ENCODE results near the gene BICD1.
"Not testable (repeated sequence)": the region's sequence is repeated elsewhere in the genome, so short reads cannot be mapped to it uniquely, and the experiment has no call there.

BICD1 gene

GRCh38 chr12:32217354-32218310 lies 111.0 kb downstream of the BICD1 start:
- Histone ChIP-seq H3K9me3 (replicated peaks in 1 of 11) (peaks cover 0 to 4% (median 0%) of the 10 kb centered on the region in 11 experiments; a peak in 3 of 22 replicates), H3K4me2 (no peak overlapping the region), H3K9ac (no peak overlapping the region), H4K20me1 (no peaks in the 10 kb centered on the region), H3K36me3 (peaks cover 24 to 39% (median 32%) of the 10 kb centered on the region in 11 experiments), H3K4me1 (no peaks in the 10 kb centered on the region), H3K27ac (no peak overlapping the region), H3K4me3 (no peak overlapping the region), H3K27me3 (no peaks in the 10 kb centered on the region)
- no peak for TF ChIP-seq Cebpa-rat (IDR thresholded peaks at IDR 0.05)

GRCh38 chr12:32223941-32224340 lies 117.3 kb downstream of the BICD1 start:
- peaks cover 20 to 63% (median 39%) of the 10 kb centered on the region in 11 experiments; a peak in 20 of 22 replicates for H3K36me3 ChIP-seq

GRCh38 chr12:32226768-32227167 lies 120.1 kb downstream of the BICD1 start:
- TF ChIP-seq Cebpa-rat (IDR thresholded peaks at IDR 0.05) = no peak
- Histone ChIP-seq H4K20me1 (no peaks in the 10 kb centered on the region), H3K9ac (no peak overlapping the region), H3K27ac (no peak overlapping the region), H3K9me3 (replicated peaks in 1 of 11) (peaks cover 0 to 21% (median 13%) of the 10 kb centered on the region in 11 experiments; a peak in 10 of 22 replicates), H3K4me2 (no peak overlapping the region), H3K27me3 (no peaks in the 10 kb centered on the region), H3K4me3 (no peak overlapping the region), H3K36me3 (peaks cover 18 to 58% (median 39%) of the 10 kb centered on the region in 11 experiments; a peak in 20 of 22 replicates), H3K4me1 (peaks cover 0 to 11% (median 8%) of the 10 kb centered on the region in 10 experiments; a peak in 12 of 20 replicates)

More at GRCh38 chr12:32223941-32224340, 117.3 kb downstream of the BICD1 start:
- H3K4me1 ChIP-seq = no peaks in the 10 kb centered on the region
- H3K27ac ChIP-seq = no peak overlapping the region
- no peak for TF ChIP-seq Cebpa-rat (IDR thresholded peaks at IDR 0.05)
- H4K20me1 ChIP-seq = no peaks in the 10 kb centered on the region
- peaks cover 0 to 21% (median 13%) of the 10 kb centered on the region in 11 experiments; a peak in 11 of 22 replicates for H3K9me3 ChIP-seq (replicated peaks in 1 of 11)
- H3K9ac ChIP-seq = no peak overlapping the region
- H3K4me3 ChIP-seq = no peak overlapping the region
- no peaks in the 10 kb centered on the region for H3K27me3 ChIP-seq
- H3K4me2 ChIP-seq = no peak overlapping the region

- no peaks in the 10 kb centered on the region for H3K27me3 ChIP-seq
- H3K36me3 ChIP-seq = peaks cover 10 to 35% (median 22%) of the 10 kb centered on the region in 11 experiments; a peak in 20 of 22 replicates
- no peak overlapping the region for H3K27ac ChIP-seq
- H4K20me1 ChIP-seq = no peaks in the 10 kb centered on the region
- peaks cover 1 to 21% (median 13%) of the 10 kb centered on the region in 11 experiments; a peak in 12 of 22 replicates for H3K9me3 ChIP-seq (replicated peaks in 1 of 11)
- H3K9ac ChIP-seq = no peak overlapping the region
- peaks cover 0 to 11% (median 8%) of the 10 kb centered on the region in 10 experiments; a peak in 12 of 20 replicates for H3K4me1 ChIP-seq
- TF ChIP-seq Cebpa-rat (IDR thresholded peaks at IDR 0.05) = no peak
- H3K4me3 ChIP-seq = no peak overlapping the region
- H3K4me2 ChIP-seq = peak overlapping the region in 5 of 11 experiments; percentile 14 to 54 (median 29); a peak in 7 of 22 replicates
These were observed 123.4 kb downstream of the BICD1 start for GRCh38 chr12:32229971-32230612.

- no peak for TF ChIP-seq Cebpa-rat (IDR thresholded peaks at IDR 0.05)
- Histone ChIP-seq H3K4me1 (peaks cover 0 to 11% (median 8%) of the 10 kb centered on the region in 10 experiments; a peak in 12 of 20 replicates), H3K9me3 (replicated peaks in 1 of 11) (peaks cover 4 to 21% (median 13%) of the 10 kb centered on the region in 11 experiments; a peak in 13 of 22 replicates), H3K4me3 (no peak overlapping the region), H3K4me2 (peak overlapping the region in 5 of 11 experiments; percentile 14 to 54 (median 29); a peak in 7 of 22 replicates), H3K9ac (no peak overlapping the region), H3K27me3 (no peaks in the 10 kb centered on the region), H3K27ac (no peak overlapping the region), H3K36me3 (peaks cover 10 to 30% (median 19%) of the 10 kb centered on the region in 11 experiments; a peak in 20 of 22 replicates), H4K20me1 (no peaks in the 10 kb centered on the region)
These were observed 124.0 kb downstream of the BICD1 start for GRCh38 chr12:32230613-32230993.

GRCh38 chr12:32231361-32231760 lies 124.7 kb downstream of the BICD1 start:
- not testable (repeated sequence) for H4K20me1 ChIP-seq, H3K9ac ChIP-seq, H3K27me3 ChIP-seq, H3K27ac ChIP-seq, H3K4me3 ChIP-seq, H3K4me2 ChIP-seq
- Histone ChIP-seq H3K36me3 (peaks cover 9 to 26% (median 17%) of the 10 kb centered on the region in 11 experiments; a peak in 20 of 22 replicates), H3K4me1 (peaks cover 0 to 11% (median 8%) of the 10 kb centered on the region in 10 experiments; a peak in 12 of 20 replicates), H3K9me3 (replicated peaks in 1 of 11) (peaks cover 7 to 26% (median 16%) of the 10 kb centered on the region in 11 experiments; a peak in 21 of 22 replicates)

- no peak overlapping the region for H3K4me3 ChIP-seq
- no peak overlapping the region for H3K4me2 ChIP-seq
- no peaks in the 10 kb centered on the region for H3K27me3 ChIP-seq
- no peak overlapping the region for H3K27ac ChIP-seq
- peaks cover 0 to 11% (median 8%) of the 10 kb centered on the region in 10 experiments; a peak in 12 of 20 replicates for H3K4me1 ChIP-seq
- peaks cover 23 to 34% (median 29%) of the 10 kb centered on the region in 11 experiments for H3K9me3 ChIP-seq (replicated peaks in 1 of 11)
- no peak for TF ChIP-seq Cebpa-rat (IDR thresholded peaks at IDR 0.05)
- H3K36me3 ChIP-seq = peaks cover 13 to 24% (median 19%) of the 10 kb centered on the region in 11 experiments; a peak in 21 of 22 replicates
- H3K9ac ChIP-seq = no peak overlapping the region
- no peaks in the 10 kb centered on the region for H4K20me1 ChIP-seq
These were observed 126.9 kb downstream of the BICD1 start for GRCh38 chr12:32233568-32233967.

GRCh38 chr12:32235251-32235650 lies 128.6 kb downstream of the BICD1 start:
- no peak for TF ChIP-seq Cebpa-rat (IDR thresholded peaks at IDR 0.05)
- H3K36me3 ChIP-seq = peaks cover 13 to 24% (median 19%) of the 10 kb centered on the region in 11 experiments; a peak in 21 of 22 replicates
- no peaks in the 10 kb centered on the region for H4K20me1 ChIP-seq
- no peak overlapping the region for H3K27ac ChIP-seq
- H3K4me2 ChIP-seq = no peak overlapping the region
- peaks cover 0 to 7% (median 5%) of the 10 kb centered on the region in 10 experiments; a peak in 12 of 20 replicates for H3K4me1 ChIP-seq
- no peak overlapping the region for H3K4me3 ChIP-seq
- H3K9ac ChIP-seq = no peak overlapping the region
- peaks cover 23 to 34% (median 29%) of the 10 kb centered on the region in 11 experiments for H3K9me3 ChIP-seq (replicated peaks in 1 of 11)
- H3K27me3 ChIP-seq = no peaks in the 10 kb centered on the region
